ENCODE results near the gene CHRNA7. TPM values are rescaled to one million over a fixed set of nuclear protein-coding genes. Genes with fewer than 3 reads are reported as not detected.

The CHRNA7 gene
- total RNA-seq, 1 experiment from 2014 or later = 7.8 TPM

- TF ChIP-seq E2F4 (CRISPR knock-in tag; IDR thresholded peaks at IDR 0.05; ENCODE audit: borderline replicate concordance, low read depth) (no peak), AR (CRISPR knock-in tag; IDR thresholded peaks at IDR 0.05) (no peak), TEAD1 (CRISPR knock-in tag; IDR thresholded peaks at IDR 0.05) (no peak), JAZF1 (CRISPR knock-in tag; IDR thresholded peaks at IDR 0.05) (no peak), ZBTB43 (CRISPR knock-in tag; IDR thresholded peaks at IDR 0.05) (no peak), FOXK1 (CRISPR knock-in tag; IDR thresholded peaks at IDR 0.05) (no peak), ATF3 (CRISPR knock-in tag; conservative IDR thresholded peaks at IDR 0.05) (no peak), ERG (CRISPR knock-in tag; IDR thresholded peaks at IDR 0.05) (no peak), ZNF423 (CRISPR knock-in tag; IDR thresholded peaks at IDR 0.05) (no peak), IRF1 (CRISPR knock-in tag; IDR thresholded peaks at IDR 0.05) (no peak), ARID4B (CRISPR knock-in tag; IDR thresholded peaks at IDR 0.05; ENCODE audit: borderline replicate concordance) (no peak), ZNF232 (CRISPR knock-in tag; IDR thresholded peaks at IDR 0.05) (no peak), RORB (CRISPR knock-in tag; IDR thresholded peaks at IDR 0.05) (no peak)
These were observed 91.7 kb downstream of the CHRNA7 start (continued) for GRCh38 chr15:32122013-32122412.

- Mint-ChIP-seq H3K27me3 (ENCODE audit: low read depth) (no peaks in the 10 kb centered on the region), H3K9me3 (no peaks in the 10 kb centered on the region), H3K4me1 (peaks cover 21% of the 10 kb centered on the region), H3K36me3 (no peaks in the 10 kb centered on the region), H3K27ac (no peak overlapping the region), H3K4me3 (no peak overlapping the region)
- ChIA-PET CTCF (no interaction called here), POLR2A (no interaction called here)
- TF ChIP-seq PRDM15 (CRISPR knock-in tag; IDR thresholded peaks at IDR 0.05) = no peak
- DNase-seq (ENCODE audit: low spot score) (no peak), ATAC-seq (no peak)
These were observed 93.2 kb downstream of the CHRNA7 start for GRCh38 chr15:32123473-32123872.
